Panc1 (cell line): ENCODE measurements around the gene SNPH.

Source experiments
- POLR2AphosphoS5 ChIP-seq: IDR thresholded peaks from 2 replicates; pipeline ENCODE4 v1.6.1; 2012; ENCODE audit warnings: mild to moderate bottlenecking, low read depth, low read length, moderate library complexity
- TCF7L2 ChIP-seq: IDR thresholded peaks from 2 replicates; pipeline ENCODE4 v1.6.1; 2011; ENCODE audit warnings: mild to moderate bottlenecking, low read depth, low read length, inconsistent platforms
- TF ChIP-seq, protein P1 (sequence below): fragments of 450-650 bp; IDR thresholded peaks from 2 replicates; pipeline ENCODE4 v1.5.1; 2017; ENCODE audit warnings: mild to moderate bottlenecking
- TF ChIP-seq, protein P2 (sequence below), 2 experiments: IDR thresholded peaks; 2 replicates each; pipeline ENCODE4 v1.6.1; 2011 to 2012; ENCODE audit warnings: low read depth in 2 of 2, control low read depth in 1 of 2, low read length in 1 of 2, mild to moderate bottlenecking in 1 of 2, moderate library complexity in 1 of 2; ENCODE audit not compliant: insufficient read depth in 1 of 2

DNA sequence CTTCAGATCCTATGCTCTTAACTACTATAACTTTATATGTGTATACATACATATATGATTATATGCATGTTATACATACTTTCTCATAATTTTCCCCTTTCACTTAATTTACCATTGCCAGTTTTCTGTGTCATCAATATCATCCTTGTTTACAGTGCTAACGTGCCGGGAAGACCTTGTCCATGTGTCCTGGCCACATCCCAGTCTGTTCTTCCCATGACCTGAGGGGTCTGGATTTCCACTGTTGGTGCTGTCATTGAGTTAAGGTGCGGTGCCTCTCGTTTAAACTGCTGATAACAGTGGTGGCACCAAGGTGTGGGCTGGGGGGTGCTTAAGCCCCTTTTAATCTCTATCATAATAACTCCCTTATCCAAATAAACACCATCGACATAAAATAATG is 71.3 kb downstream of the SNPH start:
- TF ChIP-seq, protein P1, sequence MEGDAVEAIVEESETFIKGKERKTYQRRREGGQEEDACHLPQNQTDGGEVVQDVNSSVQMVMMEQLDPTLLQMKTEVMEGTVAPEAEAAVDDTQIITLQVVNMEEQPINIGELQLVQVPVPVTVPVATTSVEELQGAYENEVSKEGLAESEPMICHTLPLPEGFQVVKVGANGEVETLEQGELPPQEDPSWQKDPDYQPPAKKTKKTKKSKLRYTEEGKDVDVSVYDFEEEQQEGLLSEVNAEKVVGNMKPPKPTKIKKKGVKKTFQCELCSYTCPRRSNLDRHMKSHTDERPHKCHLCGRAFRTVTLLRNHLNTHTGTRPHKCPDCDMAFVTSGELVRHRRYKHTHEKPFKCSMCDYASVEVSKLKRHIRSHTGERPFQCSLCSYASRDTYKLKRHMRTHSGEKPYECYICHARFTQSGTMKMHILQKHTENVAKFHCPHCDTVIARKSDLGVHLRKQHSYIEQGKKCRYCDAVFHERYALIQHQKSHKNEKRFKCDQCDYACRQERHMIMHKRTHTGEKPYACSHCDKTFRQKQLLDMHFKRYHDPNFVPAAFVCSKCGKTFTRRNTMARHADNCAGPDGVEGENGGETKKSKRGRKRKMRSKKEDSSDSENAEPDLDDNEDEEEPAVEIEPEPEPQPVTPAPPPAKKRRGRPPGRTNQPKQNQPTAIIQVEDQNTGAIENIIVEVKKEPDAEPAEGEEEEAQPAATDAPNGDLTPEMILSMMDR = no peak
- TF ChIP-seq POLR2AphosphoS5 (0 out of 2 replicates have a peak, but pooled peaks have one; percentile 4), TCF7L2 (no peak)
- TF ChIP-seq, protein P2, sequence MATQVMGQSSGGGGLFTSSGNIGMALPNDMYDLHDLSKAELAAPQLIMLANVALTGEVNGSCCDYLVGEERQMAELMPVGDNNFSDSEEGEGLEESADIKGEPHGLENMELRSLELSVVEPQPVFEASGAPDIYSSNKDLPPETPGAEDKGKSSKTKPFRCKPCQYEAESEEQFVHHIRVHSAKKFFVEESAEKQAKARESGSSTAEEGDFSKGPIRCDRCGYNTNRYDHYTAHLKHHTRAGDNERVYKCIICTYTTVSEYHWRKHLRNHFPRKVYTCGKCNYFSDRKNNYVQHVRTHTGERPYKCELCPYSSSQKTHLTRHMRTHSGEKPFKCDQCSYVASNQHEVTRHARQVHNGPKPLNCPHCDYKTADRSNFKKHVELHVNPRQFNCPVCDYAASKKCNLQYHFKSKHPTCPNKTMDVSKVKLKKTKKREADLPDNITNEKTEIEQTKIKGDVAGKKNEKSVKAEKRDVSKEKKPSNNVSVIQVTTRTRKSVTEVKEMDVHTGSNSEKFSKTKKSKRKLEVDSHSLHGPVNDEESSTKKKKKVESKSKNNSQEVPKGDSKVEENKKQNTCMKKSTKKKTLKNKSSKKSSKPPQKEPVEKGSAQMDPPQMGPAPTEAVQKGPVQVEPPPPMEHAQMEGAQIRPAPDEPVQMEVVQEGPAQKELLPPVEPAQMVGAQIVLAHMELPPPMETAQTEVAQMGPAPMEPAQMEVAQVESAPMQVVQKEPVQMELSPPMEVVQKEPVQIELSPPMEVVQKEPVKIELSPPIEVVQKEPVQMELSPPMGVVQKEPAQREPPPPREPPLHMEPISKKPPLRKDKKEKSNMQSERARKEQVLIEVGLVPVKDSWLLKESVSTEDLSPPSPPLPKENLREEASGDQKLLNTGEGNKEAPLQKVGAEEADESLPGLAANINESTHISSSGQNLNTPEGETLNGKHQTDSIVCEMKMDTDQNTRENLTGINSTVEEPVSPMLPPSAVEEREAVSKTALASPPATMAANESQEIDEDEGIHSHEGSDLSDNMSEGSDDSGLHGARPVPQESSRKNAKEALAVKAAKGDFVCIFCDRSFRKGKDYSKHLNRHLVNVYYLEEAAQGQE (IDR thresholded peaks at IDR 0.05; ENCODE audit: insufficient read depth in 1 of 2, low read depth in 2 of 2, low read length in 1 of 2) = no peak
